HG03439 (cell line): ENCODE measurements around the gene PIK3R2.
A peak's percentile ranks its signal among the peaks of the same experiment; 100 is the strongest.
"Not testable (repeated sequence)": the region's sequence is repeated elsewhere in the genome, so short reads cannot be mapped to it uniquely, and the experiment has no call there.

ENCODE experiments used
- ATAC-seq: cut with Tn5 transposase; IDR thresholded peaks from one replicate; pipeline ENCODE4 v1.9.1; 2021; ENCODE audit warnings: mild to moderate bottlenecking, moderate library complexity; ENCODE audit not compliant: unreplicated experiment

PIK3R2 gene

GRCh38 chr19:18198374-18198773, 45.4 kb downstream of the PIK3R2 start:
- ATAC-seq: no peak

- ATAC-seq: no peak
These were observed 49.4 kb downstream of the PIK3R2 start for GRCh38 chr19:18202397-18202777.

- ATAC-seq: no peak
These were observed 49.9 kb downstream of the PIK3R2 start for GRCh38 chr19:18202778-18203407.

- ATAC-seq: no peak
These were observed 50.5 kb downstream of the PIK3R2 start for GRCh38 chr19:18203408-18203862.

- peak; percentile 94 for ATAC-seq
These were observed 51.0 kb downstream of the PIK3R2 start, which contains the start of gene RAB3A for GRCh38 chr19:18203863-18204393. RAB3A (minus strand) TSS chr19:18204042; CDS start chr19:18202740, 1,302 bp downstream.

- peak; percentile 2 for ATAC-seq
These were observed 51.6 kb downstream of the PIK3R2 start for GRCh38 chr19:18204394-18205199.

GRCh38 chr19:18205200-18205892, 52.4 kb downstream of the PIK3R2 start:
- ATAC-seq: no peak

GRCh38 chr19:18206018-18206417, 53.1 kb downstream of the PIK3R2 start:
- no peak for ATAC-seq

GRCh38 chr19:18208098-18208951, 55.4 kb downstream of the PIK3R2 start:
- ATAC-seq: no peak

GRCh38 chr19:18209912-18210311, 56.9 kb downstream of the PIK3R2 start:
- not testable (repeated sequence) for ATAC-seq

- no peak for ATAC-seq
These were observed 58.7 kb downstream of the PIK3R2 start for GRCh38 chr19:18211683-18212082.

GRCh38 chr19:18214779-18215433, 61.9 kb downstream of the PIK3R2 start:
- no peak for ATAC-seq

- ATAC-seq: no peak
These were observed 63.8 kb downstream of the PIK3R2 start for GRCh38 chr19:18216789-18217188.

GRCh38 chr19:18218159-18218558, 65.2 kb downstream of the PIK3R2 start:
- ATAC-seq: no peak

GRCh38 chr19:18218600-18218999, 65.6 kb downstream of the PIK3R2 start:
- no peak for ATAC-seq
